NCI-H774 (cell line): ENCODE data around the gene IRF7.

Experiments used
- DNase-seq: peaks from one replicate; lab custom pipeline; 2025; lab: John Stamatoyannopoulos, UW

IRF7 gene

GRCh38 chr11:640021-640706, 24.4 kb upstream of the IRF7 start:
- no peak for DNase-seq

DNA sequence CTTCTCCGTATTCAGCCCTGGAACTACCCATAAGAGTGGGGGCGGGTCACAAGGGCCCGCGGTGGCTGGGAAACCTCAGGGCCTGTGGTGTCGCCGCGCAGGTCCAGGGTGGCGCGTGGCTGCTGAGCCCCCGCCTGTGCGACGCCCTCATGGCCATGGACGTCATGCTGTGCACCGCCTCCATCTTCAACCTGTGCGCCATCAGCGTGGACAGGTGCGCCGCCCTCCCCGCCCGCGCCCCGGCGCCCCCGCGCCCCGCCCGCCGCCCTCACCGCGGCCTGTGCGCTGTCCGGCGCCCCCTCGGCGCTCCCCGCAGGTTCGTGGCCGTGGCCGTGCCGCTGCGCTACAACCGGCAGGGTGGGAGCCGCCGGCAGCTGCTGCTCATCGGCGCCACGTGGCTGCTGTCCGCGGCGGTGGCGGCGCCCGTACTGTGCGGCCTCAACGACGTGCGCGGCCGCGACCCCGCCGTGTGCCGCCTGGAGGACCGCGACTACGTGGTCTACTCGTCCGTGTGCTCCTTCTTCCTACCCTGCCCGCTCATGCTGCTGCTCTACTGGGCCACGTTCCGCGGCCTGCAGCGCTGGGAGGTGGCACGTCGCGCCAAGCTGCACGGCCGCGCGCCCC, 23.7 kb upstream of the IRF7 start:
- no peak for DNase-seq

DNA sequence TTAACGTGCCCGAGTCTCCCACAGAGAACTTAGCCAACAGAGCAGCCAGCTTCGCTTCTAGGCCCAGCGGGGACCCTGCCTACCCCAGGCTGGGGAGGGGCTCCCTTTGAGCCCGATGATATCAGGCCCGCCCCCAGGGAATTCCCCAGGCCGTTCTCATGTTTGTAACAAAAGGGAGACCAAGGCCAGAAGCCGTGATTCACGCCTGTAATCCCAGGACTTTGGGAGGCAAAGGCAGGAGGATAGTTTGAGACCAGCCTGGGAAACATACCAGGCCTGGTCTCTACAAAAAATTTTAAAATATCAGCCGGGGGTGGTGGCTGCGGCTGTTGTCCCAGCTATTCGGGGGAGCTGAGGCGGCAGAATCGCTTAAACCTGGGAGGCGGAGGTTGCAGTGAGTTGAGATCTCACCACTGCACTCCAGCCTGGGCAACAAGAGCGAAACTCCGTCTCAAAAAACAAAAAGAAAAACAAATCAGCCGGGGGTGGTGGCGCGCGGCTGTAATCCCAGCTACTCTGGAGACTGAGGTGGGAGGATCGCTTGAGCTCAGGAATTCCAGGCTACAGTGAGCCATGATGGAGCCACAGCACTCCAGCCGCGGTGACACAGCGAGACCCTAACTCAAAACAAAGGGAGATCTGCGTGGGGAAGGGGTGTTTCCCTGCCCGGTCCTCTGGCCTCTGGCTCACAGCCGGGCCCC, 23.0 kb upstream of the IRF7 start:
- no peak for DNase-seq

- DNase-seq = no peak
Measured at GRCh38 chr11:637593-638521, 22.1 kb upstream of the IRF7 start.

- no peak for DNase-seq
Measured at GRCh38 chr11:637333-637592, 21.5 kb upstream of the IRF7 start.

GRCh38 chr11:636511-637332, 21.0 kb upstream of the IRF7 start, which contains the start of gene DRD4:
Gene DRD4, plus strand, starts transcription at chr11:637269. Its CDS starts 36 bp downstream, at chr11:637305.
- no peak for DNase-seq

- no peak for DNase-seq
Measured at GRCh38 chr11:635945-636510, 20.3 kb upstream of the IRF7 start.

DNA sequence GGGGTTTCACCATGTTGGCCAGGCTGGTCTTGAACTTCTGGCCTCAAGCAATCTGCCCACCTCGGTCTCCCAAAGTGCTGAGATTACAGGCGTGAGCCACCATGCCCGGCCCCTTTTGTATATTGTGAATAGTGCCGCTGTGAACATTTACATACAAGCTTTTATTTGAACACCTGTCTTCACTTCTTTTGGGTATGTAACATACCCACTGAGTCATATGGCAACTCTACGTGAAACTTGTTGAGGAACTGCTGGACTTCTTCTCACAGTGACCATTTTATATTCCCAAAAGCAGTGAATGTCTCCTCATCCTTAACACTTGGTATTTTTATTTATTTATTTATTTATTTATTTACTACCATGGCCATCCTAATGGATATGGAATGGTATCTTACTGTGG, 15.1 kb upstream of the IRF7 start:
- no peak for DNase-seq

- DNase-seq = no peak
Measured at GRCh38 chr11:629237-629583, 13.5 kb upstream of the IRF7 start.

- no peak for DNase-seq
Measured at GRCh38 chr11:628056-628455, 12.3 kb upstream of the IRF7 start.

DNA sequence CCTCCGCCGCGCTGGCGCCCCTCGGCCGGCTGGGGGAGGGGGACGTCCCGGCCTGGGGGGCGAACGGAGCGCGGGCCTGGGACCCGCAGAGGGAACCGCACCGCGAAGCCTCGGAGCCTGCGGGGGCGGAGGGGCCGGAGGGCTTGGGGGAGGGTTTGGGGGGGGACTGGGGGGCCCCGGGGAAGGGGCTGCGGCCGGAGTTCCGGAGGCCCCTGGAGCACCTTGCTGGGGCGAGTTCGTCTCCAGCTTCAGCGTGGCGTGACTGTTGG, 11.5 kb upstream of the IRF7 start:
- DNase-seq = no peak

DNA sequence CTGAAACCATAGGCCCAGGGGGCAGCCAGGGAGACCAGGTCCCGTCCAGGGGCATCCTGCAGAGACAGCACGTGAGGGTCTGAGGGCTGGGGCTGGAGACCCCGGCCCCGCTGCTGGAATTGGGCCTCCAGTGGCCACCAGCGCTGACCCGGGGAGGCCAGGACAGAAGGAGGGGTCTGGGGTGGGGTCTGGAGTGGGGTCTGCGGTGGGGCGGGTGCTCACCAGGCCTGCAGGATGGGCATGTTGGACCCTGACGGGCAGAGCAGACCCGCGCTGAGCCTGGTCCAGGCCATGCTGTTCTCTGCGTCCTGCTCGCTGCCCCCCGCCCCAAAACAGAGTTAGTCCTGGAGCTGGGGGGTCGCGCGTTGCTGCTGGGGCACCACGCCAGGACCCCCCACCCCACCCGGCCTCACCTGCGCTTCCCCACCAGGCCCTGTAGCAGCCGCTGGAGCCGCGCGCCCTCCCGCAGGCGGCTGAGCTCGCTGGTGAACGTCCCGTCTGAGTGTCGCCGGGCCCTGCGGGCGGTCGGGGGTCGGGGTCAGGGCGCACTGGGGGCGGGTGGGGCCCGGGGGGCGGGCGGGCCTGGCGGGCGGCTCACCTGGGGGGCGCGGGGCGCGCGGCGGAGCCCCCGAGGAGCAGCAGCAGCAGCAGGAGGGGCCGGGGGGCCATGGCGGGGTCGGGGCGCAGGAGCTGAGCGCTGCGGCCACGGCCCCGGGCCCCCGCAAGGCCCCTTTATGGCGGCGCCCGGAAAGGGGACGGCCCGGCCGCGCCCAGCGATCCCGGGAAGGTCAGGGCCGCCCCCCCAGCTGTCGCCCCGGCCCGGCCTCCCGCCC, 10.9 kb upstream of the IRF7 start, which contains the start of gene SCT:
Gene SCT (minus strand): TSS at position 707 of the 833 bp plus-strand sequence. CDS start 38 bp downstream, at position 669.
- no peak for DNase-seq

- no peak for DNase-seq
Measured at GRCh38 chr11:625636-626268, 10.0 kb upstream of the IRF7 start.

GRCh38 chr11:624705-625635, 9.2 kb upstream of the IRF7 start, which contains the start of gene CDHR5:
Gene CDHR5, minus strand, starts transcription at chr11:624955. Its CDS starts 53 bp downstream, at chr11:624902.
- DNase-seq = no peak

DNA sequence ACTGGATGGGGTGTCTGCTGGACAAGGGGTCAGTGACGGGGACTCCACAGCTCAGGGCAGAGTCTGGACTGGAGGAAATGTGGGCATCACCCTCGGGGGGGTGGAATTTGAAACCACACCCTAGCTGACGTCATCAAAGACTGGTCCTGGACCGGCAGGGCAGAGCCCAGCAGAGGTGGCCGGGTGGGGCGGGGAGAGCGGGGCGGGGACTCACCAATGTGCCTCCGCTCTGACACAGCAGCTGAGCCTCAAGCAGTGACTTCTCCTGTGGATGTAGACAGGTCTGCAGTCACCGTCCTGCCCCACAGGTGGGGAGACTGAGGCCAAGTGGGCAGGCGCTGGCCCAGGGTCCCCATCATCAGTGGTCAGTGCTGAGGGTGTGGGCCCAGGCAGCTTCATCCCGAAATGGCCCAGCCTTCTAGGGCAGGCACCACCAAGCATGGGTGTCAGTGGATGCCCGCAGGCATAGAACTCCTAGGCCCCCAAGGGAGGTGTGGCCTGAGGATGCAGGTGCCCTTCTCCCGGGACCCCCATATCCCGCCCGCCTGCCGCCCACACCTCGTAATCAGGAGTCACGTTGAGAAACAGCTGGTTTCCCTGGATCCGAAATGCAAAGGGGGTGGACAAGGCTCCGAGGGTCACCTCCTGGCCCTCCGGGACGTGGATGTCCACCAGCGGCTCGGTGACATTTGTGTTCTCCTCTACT, 8.4 kb upstream of the IRF7 start:
- DNase-seq = no peak

- no peak for DNase-seq
Measured at GRCh38 chr11:623349-623869, 7.7 kb upstream of the IRF7 start.

DNA sequence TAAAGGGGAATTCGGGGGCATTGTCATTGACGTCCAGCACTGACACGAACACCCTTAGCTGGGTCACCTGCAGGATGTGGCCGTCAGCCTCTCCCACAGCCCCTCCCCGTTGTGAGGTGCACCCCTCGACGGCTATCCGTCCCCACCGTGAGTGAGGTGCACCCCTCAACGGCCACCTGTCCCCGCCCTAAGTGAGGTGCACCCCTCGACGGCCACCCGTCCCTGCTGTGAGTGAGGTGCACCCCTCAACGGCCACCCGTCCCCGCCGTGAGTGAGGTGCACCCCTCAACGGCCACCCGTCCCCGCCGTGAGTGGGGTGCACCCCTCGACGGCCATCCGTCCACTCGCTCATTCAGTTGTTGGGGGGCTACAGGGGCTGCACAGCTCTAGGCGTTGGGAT, 6.1 kb upstream of the IRF7 start:
- DNase-seq = no peak
